Vagina (tissue), 2 donors: ENCODE measurements around the gene CDV3. TPM values are rescaled to one million over a fixed set of nuclear protein-coding genes. Genes with fewer than 3 reads are reported as not detected.

Experiments used
- DNase-seq, 2 donors: peaks; one replicate each; pipeline ENCODE4 v3.0.0-alpha.2; 2017; ENCODE audit errors: extremely low spot score in 2 of 2
- H3K27ac ChIP-seq: fragments of 200-600 bp; sonication (generic); one replicate; pipeline ENCODE4 v1.5.1; 2019
- H3K27me3 ChIP-seq: fragments of 200-600 bp; sonication (generic); one replicate; pipeline ENCODE4 v1.5.1; 2019
- H3K36me3 ChIP-seq, 2 donors: fragments of 200-600 bp; sonication (generic); one replicate each; pipeline ENCODE4 v1.5.1; 2017 to 2019
- H3K4me1 ChIP-seq: fragments of 200-600 bp; sonication (generic); one replicate; pipeline ENCODE4 v1.5.1; 2019
- H3K4me3 ChIP-seq, 2 donors: fragments of 200-600 bp; sonication (generic); 1 replicate in 1 of 2; 2 replicates in 1 of 2; pipeline ENCODE4 v1.5.1; 2016 to 2019
- H3K9me3 ChIP-seq: fragments of 200-600 bp; sonication (generic); one replicate; pipeline ENCODE4 v1.5.1; 2019
- CTCF ChIP-seq, 3 experiments: fragments of 450-650 bp in 2 of 3; fragments of 200-600 bp in 1 of 3; sonication (generic) in 1 of 3; IDR thresholded peaks; one replicate each; pipeline ENCODE4 v1.5.1; 2017 to 2019; ENCODE audit warnings: antibody characterized with exemption in 3 of 3, mild to moderate bottlenecking in 2 of 3, moderate library complexity in 2 of 3
- POLR2A ChIP-seq, 2 donors: fragments of 450-650 bp; IDR thresholded peaks; one replicate each; pipeline ENCODE4 v1.6.1; 2017; ENCODE audit warnings: antibody characterized with exemption in 2 of 2, mild to moderate bottlenecking in 2 of 2, moderate library complexity in 2 of 2
- POLR2AphosphoS5 ChIP-seq, 2 donors: sonication (generic); formaldehyde crosslinking; IDR thresholded peaks; one replicate each; pipeline ENCODE4 v1.9.0; 2017; ENCODE audit warnings: antibody characterized with exemption in 2 of 2, mild to moderate bottlenecking in 2 of 2, low read depth in 1 of 2; ENCODE audit not compliant: insufficient read depth in 1 of 2
- intact Hi-C: fragments of 100-400 bp; cut with DNase I; formaldehyde crosslinking; loops from one replicate; pipeline ENCODE4 v1.15.1; 2023
- total RNA-seq: library from RNA; depleted of rRNA; stranded (reverse); fragments of >200 nt; gene quantifications from one replicate; pipeline ENCODE4 v1.2.3, GENCODE V29; 2016

The CDV3 gene
- total RNA-seq, 1 donor from 2014 or later, result 55.0 TPM

GRCh38 chr3:133599280-133599679, 25.8 kb downstream of the CDV3 start:
- Histone ChIP-seq H3K9me3 (no peaks in the 10 kb centered on the region), H3K4me1 (no peaks in the 10 kb centered on the region), H3K4me3 (no peak overlapping the region), H3K27me3 (no peaks in the 10 kb centered on the region), H3K36me3 (no peaks in the 10 kb centered on the region), H3K27ac (no peak overlapping the region)
- intact Hi-C loops, result no loop called here
- DNase-seq, result no peak
- TF ChIP-seq CTCF (IDR thresholded peaks at IDR 0.05) (no peak), POLR2A (IDR thresholded peaks at IDR 0.05) (no peak), POLR2AphosphoS5 (IDR thresholded peaks at IDR 0.05; ENCODE audit: insufficient read depth in 1 of 2, low read depth in 1 of 2) (no peak)

GRCh38 chr3:133600572-133601081, 27.1 kb downstream of the CDV3 start:
- Histone ChIP-seq H3K4me1 (no peaks in the 10 kb centered on the region), H3K4me3 (no peak overlapping the region), H3K9me3 (no peaks in the 10 kb centered on the region), H3K27ac (no peak overlapping the region), H3K36me3 (no peaks in the 10 kb centered on the region), H3K27me3 (no peaks in the 10 kb centered on the region)
- no peak for DNase-seq
- TF ChIP-seq POLR2AphosphoS5 (IDR thresholded peaks at IDR 0.05; ENCODE audit: insufficient read depth in 1 of 2, low read depth in 1 of 2), result no peak
- TF ChIP-seq POLR2A (IDR thresholded peaks at IDR 0.05), result no peak
- TF ChIP-seq CTCF (IDR thresholded peaks at IDR 0.05), result no peak
- intact Hi-C loops, result no loop called here

- Histone ChIP-seq H3K4me1 (no peaks in the 10 kb centered on the region), H3K27me3 (no peaks in the 10 kb centered on the region), H3K36me3 (peaks cover 0 to 19% of the 10 kb centered on the region in 2 donors), H3K9me3 (no peaks in the 10 kb centered on the region), H3K4me3 (no peak overlapping the region), H3K27ac (no peak overlapping the region)
- intact Hi-C loops, result no loop called here
- TF ChIP-seq CTCF (IDR thresholded peaks at IDR 0.05), result no peak
- TF ChIP-seq POLR2AphosphoS5 (IDR thresholded peaks at IDR 0.05; ENCODE audit: insufficient read depth in 1 of 2, low read depth in 1 of 2), result no peak
- no peak for TF ChIP-seq POLR2A (IDR thresholded peaks at IDR 0.05)
- no peak for DNase-seq
Observed at GRCh38 chr3:133606342-133606741, 32.9 kb downstream of the CDV3 start.

GRCh38 chr3:133606902-133607301, 33.4 kb downstream of the CDV3 start:
- TF ChIP-seq CTCF (IDR thresholded peaks at IDR 0.05) (no peak), POLR2A (IDR thresholded peaks at IDR 0.05) (no peak), POLR2AphosphoS5 (IDR thresholded peaks at IDR 0.05; ENCODE audit: insufficient read depth in 1 of 2, low read depth in 1 of 2) (no peak)
- Histone ChIP-seq H3K36me3 (peaks cover 0 to 19% of the 10 kb centered on the region in 2 donors), H3K4me3 (no peak overlapping the region), H3K9me3 (no peaks in the 10 kb centered on the region), H3K4me1 (no peaks in the 10 kb centered on the region), H3K27me3 (no peaks in the 10 kb centered on the region), H3K27ac (no peak overlapping the region)
- intact Hi-C loops, result no loop called here
- DNase-seq, result no peak

- Histone ChIP-seq H3K4me3 (no peak overlapping the region), H3K27me3 (no peaks in the 10 kb centered on the region), H3K36me3 (peaks cover 0 to 19% of the 10 kb centered on the region in 2 donors), H3K9me3 (no peaks in the 10 kb centered on the region), H3K4me1 (no peaks in the 10 kb centered on the region), H3K27ac (no peak overlapping the region)
- TF ChIP-seq POLR2AphosphoS5 (IDR thresholded peaks at IDR 0.05; ENCODE audit: insufficient read depth in 1 of 2, low read depth in 1 of 2) (no peak), POLR2A (IDR thresholded peaks at IDR 0.05) (no peak), CTCF (IDR thresholded peaks at IDR 0.05) (no peak)
- DNase-seq, result no peak
- intact Hi-C loops, result no loop called here
Observed at GRCh38 chr3:133607816-133608215, 34.3 kb downstream of the CDV3 start.
